K562 (cell line): ENCODE data around the gene GTPBP8. TPM values are rescaled to one million over a fixed set of nuclear protein-coding genes. Genes with fewer than 3 reads are reported as not detected.

Experiments
- ATAC-seq: fragments of 200-7000 bp; cut with Tn5 transposase; 3 replicates; pipeline ENCODE4 v1.9.1; 2020; ENCODE audit warnings: moderate library complexity
- BruUV-seq: library from RNA; stranded (reverse); fragments of 400-500 nt; replicated peaks from 2 replicates; lab custom pipeline; 2021; lab: Mats Ljungman, UMichigan
- CTCF ChIA-PET: fragments of 300-600 bp; formaldehyde crosslinking; extraction: SDS; loops from one replicate; lab custom pipeline; 2021; ENCODE audit warnings: low intra/inter-chr PET ratio; lab: Yijun Ruan, JAX
- POLR2A ChIA-PET: fragments of 300-600, 350-650 bp; sonication (Branson Sonifier 250); formaldehyde crosslinking; extraction: SDS; loops from one replicate; lab custom pipeline; 2021; ENCODE audit warnings: antibody characterized with exemption, inconsistent platforms; lab: Yijun Ruan, JAX
- DNase-seq, 4 experiments: peaks; one replicate each; pipeline versions ENCODE4 v3.0.0 to v3.0.0-alpha.2; 2011 to 2018; ENCODE audit warnings: low spot score in 3 of 4, mixed read lengths in 3 of 4; ENCODE audit errors: extremely low read depth in 1 of 4
- FAIRE-seq: peaks from 2 replicates; lab custom pipeline; 2011; peaks lifted over from hg19 to GRCh38; lab: Jason Lieb, UNC
- H2AFZ ChIP-seq: 2 replicates; pipeline ENCODE4 v1.6.0; 2011; ENCODE audit warnings: low read depth, low read length, control low read depth, inconsistent platforms
- H3K27ac ChIP-seq: fragments of 200-600 bp; 3 replicates; pipeline ENCODE4 v1.8.0; 2011; ENCODE audit warnings: low read depth, mild to moderate bottlenecking, control low read depth, inconsistent platforms, low read length, moderate library complexity, mixed read lengths; ENCODE audit errors: extremely low read depth
- H3K27me3 ChIP-seq, 2 experiments: fragments of 300-600 bp in 1 of 2; 2 replicates in 1 of 2; 3 replicates in 1 of 2; pipeline versions ENCODE4 v1.6.0 to v1.8.0; 2011; ENCODE audit warnings: inconsistent platforms in 2 of 2, low read length in 2 of 2, mild to moderate bottlenecking in 1 of 2, mixed read lengths in 1 of 2, moderate library complexity in 1 of 2; ENCODE audit not compliant: control insufficient read depth in 2 of 2, insufficient read depth in 2 of 2
- H3K36me3 ChIP-seq: fragments of 300-600 bp; 3 replicates; pipeline ENCODE4 v1.8.0; 2011; ENCODE audit warnings: mild to moderate bottlenecking, low read length, inconsistent platforms; ENCODE audit not compliant: control insufficient read depth, insufficient read depth
- H3K4me1 ChIP-seq, 2 experiments: fragments of 200-600 bp in 1 of 2; replicated peaks in 1 of 2; 2 replicates in 1 of 2; 3 replicates in 1 of 2; pipeline versions ENCODE4 v1.5.1 to v1.8.0; 2011; ENCODE audit warnings: inconsistent platforms in 2 of 2, low read length in 2 of 2, mild to moderate bottlenecking in 1 of 2, mixed read lengths in 1 of 2, moderate library complexity in 1 of 2; ENCODE audit not compliant: control insufficient read depth in 2 of 2, insufficient read depth in 2 of 2
- H3K4me2 ChIP-seq: 2 replicates; pipeline ENCODE4 v1.6.1; 2011; ENCODE audit warnings: low read length, control low read depth, inconsistent platforms, mixed read lengths; ENCODE audit not compliant: insufficient read depth
- H3K4me3 ChIP-seq: fragments of 200-600 bp; sonication (generic), shearing (Covaris generic); 2 replicates; pipeline ENCODE4 v1.5.1; 2016; ENCODE audit warnings: control low read depth, inconsistent platforms
- H3K79me2 ChIP-seq: fragments of 200-600 bp; 3 replicates; pipeline ENCODE4 v1.8.0; 2011; ENCODE audit warnings: low read length, inconsistent platforms; ENCODE audit not compliant: control insufficient read depth, insufficient read depth
- H3K9ac ChIP-seq, 2 experiments: 2 replicates each; pipeline versions ENCODE4 v1.6.0 to v1.6.1; 2011; ENCODE audit warnings: low read depth in 2 of 2, low read length in 2 of 2, control low read depth in 1 of 2, inconsistent platforms in 1 of 2, mild to moderate bottlenecking in 1 of 2, mixed read lengths in 1 of 2; ENCODE audit not compliant: insufficient read depth in 1 of 2
- H3K9me1 ChIP-seq: one replicate; pipeline ENCODE4 v1.6.0; 2011; ENCODE audit warnings: inconsistent platforms, mild to moderate bottlenecking, low read length, moderate library complexity; ENCODE audit not compliant: control insufficient read depth, insufficient read depth
- H3K9me3 ChIP-seq: replicated peaks from 2 replicates; pipeline ENCODE4 v1.5.1; 2011; ENCODE audit warnings: low read depth, low read length, inconsistent platforms; ENCODE audit not compliant: control insufficient read depth, insufficient read depth
- H4K20me1 ChIP-seq: replicated peaks from 2 replicates; pipeline ENCODE4 v1.6.1; 2011; ENCODE audit warnings: low read length, inconsistent platforms, mixed read lengths; ENCODE audit not compliant: control insufficient read depth, insufficient read depth
- CSDE1 ChIP-seq, 2 experiments: fragments of 450-650 bp; IDR thresholded peaks; 2 replicates each; pipeline ENCODE4 v1.6.1; 2016; ENCODE audit warnings: mild to moderate bottlenecking in 1 of 2
- ELF4 ChIP-seq: fragments of 450-650 bp; formaldehyde crosslinking; IDR thresholded peaks from 2 replicates; pipeline ENCODE4 v1.4.0; 2022; ENCODE audit warnings: missing genetic modification characterization
- GATA2 ChIP-seq: sonication (generic); formaldehyde crosslinking; IDR thresholded peaks from 2 replicates; pipeline ENCODE4 v1.4.0; 2020; ENCODE audit warnings: mild to moderate bottlenecking, missing genetic modification reagents
- NFYB ChIP-seq: IDR thresholded peaks from 2 replicates; pipeline ENCODE4 v1.6.1; 2011; ENCODE audit warnings: mild to moderate bottlenecking, moderate library complexity; ENCODE audit not compliant: insufficient read length; ENCODE audit errors: extremely low read depth
- POLR2G ChIP-seq: fragments of 200-400 bp; formaldehyde crosslinking; IDR thresholded peaks from 2 replicates; pipeline ENCODE4 v1.6.1; 2017; ENCODE audit warnings: low read depth, mild to moderate bottlenecking, antibody characterized with exemption, low read length, moderate library complexity
- ZNF140 ChIP-seq: fragments of 250-450 bp; sonication (Bioruptor Pico); IDR thresholded peaks from 2 replicates; pipeline ENCODE4 v1.8.0; 2021; ENCODE audit warnings: moderate library complexity, mild to moderate bottlenecking, inconsistent platforms
- ZNF695 ChIP-seq: fragments of 450-650 bp; formaldehyde crosslinking; IDR thresholded peaks from 2 replicates; pipeline ENCODE4 v1.4.0; 2020; ENCODE audit warnings: mild to moderate bottlenecking, moderate library complexity
- ZNF717 ChIP-seq: fragments of 250-450 bp; sonication (Bioruptor Pico); IDR thresholded peaks from 2 replicates; pipeline ENCODE4 v1.5.0; 2021
- in situ Hi-C: fragments of 300-500 bp; cut with MboI; formaldehyde crosslinking; loops from 4 replicates; pipeline ENCODE4 v1.15.0; 2018; ENCODE audit warnings: inconsistent platforms, mixed read lengths
- intact Hi-C: fragments of 100-400 bp; cut with micrococcal nuclease; formaldehyde crosslinking; loops from 2 replicates; pipeline ENCODE4 v1.14.2; 2022
- polyA plus RNA-seq, 8 experiments: library from polyadenylated mRNA; depleted of rRNA in 4 of 8; stranded (reverse) in 5 of 8; unstranded in 3 of 8; fragments of >200 nt; fragmentation: Nextera tagmentation in 2 of 8; fragmentation: Illumina TruSeq in 1 of 8; extraction: Ambion mirVana in 2 of 8; extraction: Trizol in 1 of 8; gene quantifications; 2 replicates each; pipeline versions ENCODE4 v1.2.1 to v1.2.3, GENCODE V29; 2011 to 2014; ENCODE audit warnings: inconsistent platforms in 1 of 8, missing spikeins in 1 of 8
- total RNA-seq, 7 experiments: library from RNA; depleted of rRNA in 6 of 7; stranded (reverse); fragments of >200 nt in 6 of 7; fragmentation: Illumina TruSeq in 2 of 7; extraction: Trizol in 2 of 7; gene quantifications; 2 replicates each; pipeline versions ENCODE4 v1.2.1 to v1.2.3, GENCODE V29; 2011 to 2021; ENCODE audit warnings: low replicate concordance in 1 of 7
- TF ChIP-seq, protein P1 (sequence below): fragments of 250-450 bp; sonication (Bioruptor Pico); IDR thresholded peaks from 2 replicates; pipeline ENCODE4 v1.5.0; 2021; ENCODE audit warnings: mild to moderate bottlenecking, moderate library complexity

GTPBP8 gene
- total and polyA plus RNA-seq, 9 of the 15 experiments (the other 6 are each of a cell fraction or from before 2014, with no cell fraction given), result 14.0 to 33.3 (median 20.8) TPM

- no peak overlapping the region for H3K9ac ChIP-seq
- no peak overlapping the region for H3K4me2 ChIP-seq
- H3K27ac ChIP-seq, result no peak overlapping the region
- no peaks in the 10 kb centered on the region for H3K9me1 ChIP-seq
- BruUV-seq, result no TSS peak
- TF ChIP-seq CSDE1 (IDR thresholded peaks at IDR 0.05), result no peak
- no peak for TF ChIP-seq GATA2
- no peak for TF ChIP-seq POLR2G
- TF ChIP-seq ZNF695 (CRISPR knock-in tag), result no peak
- no peak for TF ChIP-seq NFYB
- no peak for TF ChIP-seq ELF4 (CRISPR knock-in tag)
- no peak for TF ChIP-seq ZNF140 (CRISPR knock-in tag)
- TF ChIP-seq ZNF717 (CRISPR knock-in tag), result no peak
- TF ChIP-seq, protein P1, sequence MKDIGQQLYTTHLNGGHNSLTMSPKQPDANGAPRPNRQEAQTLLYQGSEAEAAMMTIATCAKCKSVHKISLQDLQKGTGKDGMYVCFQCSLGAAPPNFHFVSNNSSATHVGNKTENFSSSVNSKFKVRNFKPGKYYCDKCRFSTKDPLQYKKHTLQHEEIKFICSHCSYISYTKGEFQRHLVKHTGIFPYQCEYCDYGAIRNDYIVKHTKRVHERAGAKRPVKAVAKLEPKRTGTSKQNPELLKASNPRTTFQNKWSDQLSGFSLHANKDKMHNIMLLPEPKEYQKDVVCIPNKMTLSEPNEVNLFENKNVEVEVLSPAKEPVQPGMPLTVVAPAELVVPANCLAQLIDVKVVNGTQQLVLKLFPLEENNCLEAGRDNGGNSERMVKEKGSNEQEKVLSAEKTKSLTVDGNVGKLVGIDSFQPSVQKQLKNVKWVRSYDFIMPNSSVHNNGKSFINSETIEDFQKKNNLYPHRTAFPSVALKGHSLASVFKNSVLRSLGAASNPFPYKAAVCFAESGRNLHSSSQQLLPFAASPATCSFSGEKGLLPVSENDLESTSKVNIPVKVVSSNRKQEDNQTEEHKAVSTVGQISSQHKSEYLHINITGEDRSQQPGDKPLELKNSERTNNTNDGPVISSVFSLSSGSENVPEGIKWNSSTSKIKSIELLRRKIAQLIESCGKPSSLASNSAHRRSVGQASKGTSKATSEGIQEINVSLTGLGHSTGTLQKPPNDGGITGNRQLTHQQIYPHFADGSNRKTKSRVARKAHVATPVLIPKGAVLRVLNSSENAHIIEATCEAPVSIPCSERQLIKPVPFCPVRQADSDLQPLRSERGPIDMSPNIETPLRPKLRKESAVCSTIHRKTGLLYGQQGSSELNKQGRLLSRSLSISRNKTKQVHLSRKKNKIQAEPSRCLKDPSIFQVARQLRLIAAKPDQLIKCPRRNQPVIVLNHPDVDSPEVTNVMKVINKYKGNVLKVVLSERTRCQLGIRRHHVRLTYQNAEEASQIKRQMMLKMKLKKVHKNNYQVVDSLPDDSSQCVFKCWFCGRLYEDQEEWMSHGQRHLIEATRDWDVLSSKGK, result no peak
- H3K36me3 ChIP-seq, result no peaks in the 10 kb centered on the region
- in situ Hi-C loops (no loop called here), intact Hi-C loops (no loop called here)
- no peaks in the 10 kb centered on the region; a peak in 1 of 5 replicates for H3K4me1 ChIP-seq
- DNase-seq (no peak), FAIRE-seq (no peak), ATAC-seq (no peak)
- H3K4me3 ChIP-seq, result no peak overlapping the region
- H2AFZ ChIP-seq, result no peak overlapping the region
- CTCF ChIA-PET, result no interaction called here
- POLR2A ChIA-PET, result no interaction called here
- H3K27me3 ChIP-seq, result no peaks in the 10 kb centered on the region
- no peaks in the 10 kb centered on the region for H3K9me3 ChIP-seq
- no peaks in the 10 kb centered on the region for H4K20me1 ChIP-seq
- no peaks in the 10 kb centered on the region for H3K79me2 ChIP-seq
Observed at GRCh38 chr3:112956351-112956750, 34.4 kb upstream of the GTPBP8 start.
